DMS153 treated with DMSO at 0.1 percent for 48 hours (cell line): Measurements from ENCODE around the gene GPR15LG.

Source experiments
- DNase-seq: peaks from one replicate; lab custom pipeline; 2025; ENCODE audit not compliant: unreplicated experiment; lab: John Stamatoyannopoulos, UW

The GPR15LG gene

GRCh38 chr10:84214046-84214572, 40.5 kb downstream of the GPR15LG start:
- DNase-seq = no peak

GRCh38 chr10:84214612-84215235, 41.1 kb downstream of the GPR15LG start:
- DNase-seq = no peak

GRCh38 chr10:84216834-84217233, 43.2 kb downstream of the GPR15LG start:
- no peak for DNase-seq

GRCh38 chr10:84217746-84218145, 44.1 kb downstream of the GPR15LG start:
- no peak for DNase-seq

GRCh38 chr10:84221916-84222315, 48.3 kb downstream of the GPR15LG start:
- no peak for DNase-seq

GRCh38 chr10:84224411-84225028, 50.9 kb downstream of the GPR15LG start:
- DNase-seq = no peak

GRCh38 chr10:84225427-84226173, 52.0 kb downstream of the GPR15LG start, which contains the start of gene LRIT2:
Gene LRIT2, minus strand, starts transcription at chr10:84225544. Its CDS starts 24 bp downstream, at chr10:84225520.
- DNase-seq = no peak

- no peak for DNase-seq
Observed at GRCh38 chr10:84226616-84227015, 53.0 kb downstream of the GPR15LG start.

- no peak for DNase-seq
Observed at GRCh38 chr10:84227810-84228209, 54.2 kb downstream of the GPR15LG start.

GRCh38 chr10:84230359-84230758, 56.8 kb downstream of the GPR15LG start:
- no peak for DNase-seq

GRCh38 chr10:84232376-84232775, 58.8 kb downstream of the GPR15LG start:
- no peak for DNase-seq

- DNase-seq = no peak
Observed at GRCh38 chr10:84233940-84234339, 60.3 kb downstream of the GPR15LG start.

GRCh38 chr10:84234479-84234878, 60.9 kb downstream of the GPR15LG start:
- DNase-seq = no peak
